ENCODE results near the gene NPB. TPM values are rescaled to one million over a fixed set of nuclear protein-coding genes. Genes with fewer than 3 reads are reported as not detected.

Gene NPB
- total RNA-seq, 1 donor from 2014 or later: 0.26 TPM

- TF ChIP-seq, protein P1, sequence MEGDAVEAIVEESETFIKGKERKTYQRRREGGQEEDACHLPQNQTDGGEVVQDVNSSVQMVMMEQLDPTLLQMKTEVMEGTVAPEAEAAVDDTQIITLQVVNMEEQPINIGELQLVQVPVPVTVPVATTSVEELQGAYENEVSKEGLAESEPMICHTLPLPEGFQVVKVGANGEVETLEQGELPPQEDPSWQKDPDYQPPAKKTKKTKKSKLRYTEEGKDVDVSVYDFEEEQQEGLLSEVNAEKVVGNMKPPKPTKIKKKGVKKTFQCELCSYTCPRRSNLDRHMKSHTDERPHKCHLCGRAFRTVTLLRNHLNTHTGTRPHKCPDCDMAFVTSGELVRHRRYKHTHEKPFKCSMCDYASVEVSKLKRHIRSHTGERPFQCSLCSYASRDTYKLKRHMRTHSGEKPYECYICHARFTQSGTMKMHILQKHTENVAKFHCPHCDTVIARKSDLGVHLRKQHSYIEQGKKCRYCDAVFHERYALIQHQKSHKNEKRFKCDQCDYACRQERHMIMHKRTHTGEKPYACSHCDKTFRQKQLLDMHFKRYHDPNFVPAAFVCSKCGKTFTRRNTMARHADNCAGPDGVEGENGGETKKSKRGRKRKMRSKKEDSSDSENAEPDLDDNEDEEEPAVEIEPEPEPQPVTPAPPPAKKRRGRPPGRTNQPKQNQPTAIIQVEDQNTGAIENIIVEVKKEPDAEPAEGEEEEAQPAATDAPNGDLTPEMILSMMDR (IDR thresholded peaks at IDR 0.05; ENCODE audit: insufficient read depth, low read length, severe bottlenecking): no peak
- Histone ChIP-seq H3K27me3 (ENCODE audit: control insufficient read depth, insufficient read depth, low read length) (no peaks in the 10 kb centered on the region), H3K4me3 (ENCODE audit: low read depth, low read length) (no peak overlapping the region), H3K36me3 (ENCODE audit: control insufficient read depth, insufficient read depth, low read length) (peaks cover 47% of the 10 kb centered on the region)
- FAIRE-seq (no peak), DNase-seq (ENCODE audit: low read depth) (no peak)
Measured at GRCh38 chr17:81909231-81909630, 7.2 kb downstream of the NPB start.

- Histone ChIP-seq H3K36me3 (ENCODE audit: control insufficient read depth, insufficient read depth, low read length) (peaks cover 52% of the 10 kb centered on the region), H3K4me3 (ENCODE audit: low read depth, low read length) (peak overlapping the region; percentile 72), H3K27me3 (ENCODE audit: control insufficient read depth, insufficient read depth, low read length) (no peaks in the 10 kb centered on the region)
- FAIRE-seq: no peak
- DNase-seq (ENCODE audit: low read depth): no peak
- TF ChIP-seq, protein P1 (IDR thresholded peaks at IDR 0.05; ENCODE audit: insufficient read depth, low read length, severe bottlenecking): no peak
Measured at GRCh38 chr17:81909966-81910839, 8.2 kb downstream of the NPB start.

DNA sequence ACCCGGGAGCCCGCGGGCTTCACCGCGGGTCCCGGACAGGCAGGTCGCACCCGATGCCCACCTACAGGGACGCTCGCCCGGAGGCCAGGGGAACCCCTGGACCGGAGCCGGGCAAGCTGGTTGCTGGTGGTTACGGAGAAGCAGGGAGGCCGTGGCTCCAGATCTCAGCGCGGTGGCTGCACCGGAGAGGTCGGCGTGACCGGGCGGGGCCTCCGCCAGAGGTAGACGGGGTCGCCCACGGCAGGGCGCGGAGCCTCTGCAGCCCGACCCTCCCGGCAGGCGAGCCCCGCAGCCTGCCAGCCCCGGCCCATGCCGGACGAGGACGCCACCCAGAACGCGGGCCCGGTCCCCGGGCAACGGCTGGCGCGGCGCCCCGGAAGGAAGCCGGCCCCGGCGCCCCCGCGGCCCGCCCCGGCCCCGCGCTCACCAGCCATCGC is 8.8 kb downstream of the NPB start:
- DNase-seq (ENCODE audit: low read depth): no peak
- H3K4me3 ChIP-seq (ENCODE audit: low read depth, low read length): peak overlapping the region; percentile 72
- H3K36me3 ChIP-seq (ENCODE audit: control insufficient read depth, insufficient read depth, low read length): peaks cover 57% of the 10 kb centered on the region
- FAIRE-seq: no peak
- H3K27me3 ChIP-seq (ENCODE audit: control insufficient read depth, insufficient read depth, low read length): no peaks in the 10 kb centered on the region
- TF ChIP-seq, protein P1 (IDR thresholded peaks at IDR 0.05; ENCODE audit: insufficient read depth, low read length, severe bottlenecking): no peak

GRCh38 chr17:81911277-81911961 is 9.4 kb downstream of the NPB start, which contains the start of gene PCYT2:
TSS of gene PCYT2 (minus strand) at chr17:81911399. CDS start at chr17:81911355, 44 bp downstream.
- FAIRE-seq (no peak), DNase-seq (ENCODE audit: low read depth) (peak; percentile 67)
- H3K27me3 ChIP-seq (ENCODE audit: control insufficient read depth, insufficient read depth, low read length): no peaks in the 10 kb centered on the region
- TF ChIP-seq, protein P1 (IDR thresholded peaks at IDR 0.05; ENCODE audit: insufficient read depth, low read length, severe bottlenecking): peak; percentile 5
- peaks cover 58% of the 10 kb centered on the region for H3K36me3 ChIP-seq (ENCODE audit: control insufficient read depth, insufficient read depth, low read length)
- H3K4me3 ChIP-seq (ENCODE audit: low read depth, low read length): peak within 1 kb of the TSS; percentile 72

DNA sequence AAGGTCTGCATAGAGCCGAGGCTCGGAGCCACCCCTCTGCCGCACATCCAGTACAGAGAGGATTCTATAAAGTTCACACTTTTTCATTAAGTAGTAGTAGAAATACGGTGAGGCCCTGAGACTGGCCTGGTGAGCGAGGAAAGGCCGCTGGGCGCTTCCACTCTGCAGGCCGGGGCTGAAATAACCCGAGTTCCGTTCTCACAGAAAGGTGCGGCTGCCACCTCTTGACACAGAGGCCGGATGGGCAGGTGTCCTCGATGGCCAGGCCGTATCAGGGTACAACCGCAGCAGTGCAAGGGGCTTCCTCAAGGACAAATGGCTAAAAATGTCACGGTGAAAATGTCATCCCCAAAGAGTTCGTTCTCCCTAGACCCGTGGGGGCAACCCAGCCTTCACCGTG is 9.9 kb downstream of the NPB start:
- DNase-seq (ENCODE audit: low read depth): no peak
- TF ChIP-seq, protein P1 (IDR thresholded peaks at IDR 0.05; ENCODE audit: insufficient read depth, low read length, severe bottlenecking): no peak
- no peaks in the 10 kb centered on the region for H3K27me3 ChIP-seq (ENCODE audit: control insufficient read depth, insufficient read depth, low read length)
- no peak overlapping the region for H3K4me3 ChIP-seq (ENCODE audit: low read depth, low read length)
- peaks cover 56% of the 10 kb centered on the region for H3K36me3 ChIP-seq (ENCODE audit: control insufficient read depth, insufficient read depth, low read length)
- FAIRE-seq: no peak
